Measurements from ENCODE around the gene HMSD.

Gene HMSD

GRCh38 chr18:63953811-63954210 is 4.7 kb downstream of the HMSD start:
- no peaks in the 10 kb centered on the region for H3K9me3 ChIP-seq (ENCODE audit: control insufficient read depth in 2 of 2, low read length in 2 of 2)
- H3K4me3 ChIP-seq (ENCODE audit: low read length in 2 of 2) = no peak overlapping the region
- no peaks in the 10 kb centered on the region for H3K36me3 ChIP-seq (ENCODE audit: control insufficient read depth in 2 of 2, insufficient read depth in 2 of 2, low read length in 2 of 2)
- peaks cover 0 to 3% of the 10 kb centered on the region in 2 donors for H3K27me3 ChIP-seq (ENCODE audit: control insufficient read depth in 2 of 2, insufficient read depth in 2 of 2, low read length in 2 of 2)
- no peak overlapping the region for H3K9ac ChIP-seq (ENCODE audit: low read depth in 1 of 2, low read length in 2 of 2)
- H3K4me1 ChIP-seq (ENCODE audit: control insufficient read depth in 2 of 2, insufficient read depth in 2 of 2, low read length in 2 of 2) = no peaks in the 10 kb centered on the region
- no peak overlapping the region for H3K27ac ChIP-seq (ENCODE audit: low read depth in 2 of 2, low read length in 2 of 2)

- Histone ChIP-seq H3K4me3 (ENCODE audit: low read length in 2 of 2) (no peak overlapping the region), H3K36me3 (ENCODE audit: control insufficient read depth in 2 of 2, insufficient read depth in 2 of 2, low read length in 2 of 2) (no peaks in the 10 kb centered on the region), H3K27me3 (ENCODE audit: control insufficient read depth in 2 of 2, insufficient read depth in 2 of 2, low read length in 2 of 2) (peaks cover 0 to 3% of the 10 kb centered on the region in 2 donors), H3K9me3 (ENCODE audit: control insufficient read depth in 2 of 2, low read length in 2 of 2) (no peaks in the 10 kb centered on the region), H3K27ac (ENCODE audit: low read depth in 2 of 2, low read length in 2 of 2) (no peak overlapping the region), H3K4me1 (ENCODE audit: control insufficient read depth in 2 of 2, insufficient read depth in 2 of 2, low read length in 2 of 2) (no peaks in the 10 kb centered on the region), H3K9ac (ENCODE audit: low read depth in 1 of 2, low read length in 2 of 2) (no peak overlapping the region)
These were observed 7.7 kb downstream of the HMSD start for GRCh38 chr18:63956755-63957154.

- Histone ChIP-seq H3K9me3 (ENCODE audit: control insufficient read depth in 2 of 2, low read length in 2 of 2) (no peaks in the 10 kb centered on the region), H3K4me1 (ENCODE audit: control insufficient read depth in 2 of 2, insufficient read depth in 2 of 2, low read length in 2 of 2) (peaks cover 0 to 10% of the 10 kb centered on the region in 2 donors), H3K36me3 (ENCODE audit: control insufficient read depth in 2 of 2, insufficient read depth in 2 of 2, low read length in 2 of 2) (no peaks in the 10 kb centered on the region), H3K27me3 (ENCODE audit: control insufficient read depth in 2 of 2, insufficient read depth in 2 of 2, low read length in 2 of 2) (no peaks in the 10 kb centered on the region), H3K9ac (ENCODE audit: low read depth in 1 of 2, low read length in 2 of 2) (no peak overlapping the region), H3K27ac (ENCODE audit: low read depth in 2 of 2, low read length in 2 of 2) (no peak overlapping the region), H3K4me3 (ENCODE audit: low read length in 2 of 2) (no peak overlapping the region)
These were observed 11.8 kb downstream of the HMSD start for GRCh38 chr18:63960891-63961290.

GRCh38 chr18:63961435-63961980 is 12.4 kb downstream of the HMSD start:
- H3K36me3 ChIP-seq (ENCODE audit: control insufficient read depth in 2 of 2, insufficient read depth in 2 of 2, low read length in 2 of 2) = no peaks in the 10 kb centered on the region
- H3K9me3 ChIP-seq (ENCODE audit: control insufficient read depth in 2 of 2, low read length in 2 of 2) = no peaks in the 10 kb centered on the region
- no peaks in the 10 kb centered on the region for H3K27me3 ChIP-seq (ENCODE audit: control insufficient read depth in 2 of 2, insufficient read depth in 2 of 2, low read length in 2 of 2)
- H3K9ac ChIP-seq (ENCODE audit: low read depth in 1 of 2, low read length in 2 of 2) = no peak overlapping the region
- H3K27ac ChIP-seq (ENCODE audit: low read depth in 2 of 2, low read length in 2 of 2) = no peak overlapping the region
- H3K4me1 ChIP-seq (ENCODE audit: control insufficient read depth in 2 of 2, insufficient read depth in 2 of 2, low read length in 2 of 2) = peaks cover 0 to 10% of the 10 kb centered on the region in 2 donors
- no peak overlapping the region for H3K4me3 ChIP-seq (ENCODE audit: low read length in 2 of 2)

- no peak overlapping the region for H3K27ac ChIP-seq (ENCODE audit: low read depth in 2 of 2, low read length in 2 of 2)
- no peaks in the 10 kb centered on the region for H3K27me3 ChIP-seq (ENCODE audit: control insufficient read depth in 2 of 2, insufficient read depth in 2 of 2, low read length in 2 of 2)
These were observed 13.0 kb downstream of the HMSD start for GRCh38 chr18:63962137-63962536.

GRCh38 chr18:63963615-63964256 is 14.6 kb downstream of the HMSD start:
- Histone ChIP-seq H3K4me3 (ENCODE audit: low read length in 2 of 2) (no peak overlapping the region), H3K9ac (ENCODE audit: low read depth in 1 of 2, low read length in 2 of 2) (no peak overlapping the region), H3K27me3 (ENCODE audit: control insufficient read depth in 2 of 2, insufficient read depth in 2 of 2, low read length in 2 of 2) (no peaks in the 10 kb centered on the region), H3K27ac (ENCODE audit: low read depth in 2 of 2, low read length in 2 of 2) (peak overlapping the region; percentile 0 to 60), H3K36me3 (ENCODE audit: control insufficient read depth in 2 of 2, insufficient read depth in 2 of 2, low read length in 2 of 2) (no peaks in the 10 kb centered on the region), H3K9me3 (ENCODE audit: control insufficient read depth in 2 of 2, low read length in 2 of 2) (no peaks in the 10 kb centered on the region), H3K4me1 (ENCODE audit: control insufficient read depth in 2 of 2, insufficient read depth in 2 of 2, low read length in 2 of 2) (peaks cover 0 to 10% of the 10 kb centered on the region in 2 donors)

More at GRCh38 chr18:63962137-63962536, 13.0 kb downstream of the HMSD start:
- no peak overlapping the region for H3K4me3 ChIP-seq (ENCODE audit: low read length in 2 of 2)
- H3K9me3 ChIP-seq (ENCODE audit: control insufficient read depth in 2 of 2, low read length in 2 of 2) = no peaks in the 10 kb centered on the region
- H3K9ac ChIP-seq (ENCODE audit: low read depth in 1 of 2, low read length in 2 of 2) = no peak overlapping the region
- peaks cover 0 to 10% of the 10 kb centered on the region in 2 donors for H3K4me1 ChIP-seq (ENCODE audit: control insufficient read depth in 2 of 2, insufficient read depth in 2 of 2, low read length in 2 of 2)
- no peaks in the 10 kb centered on the region for H3K36me3 ChIP-seq (ENCODE audit: control insufficient read depth in 2 of 2, insufficient read depth in 2 of 2, low read length in 2 of 2)

GRCh38 chr18:63964908-63965307 is 15.8 kb downstream of the HMSD start:
- no peak overlapping the region for H3K4me3 ChIP-seq (ENCODE audit: low read length in 2 of 2)
- no peak overlapping the region for H3K27ac ChIP-seq (ENCODE audit: low read depth in 2 of 2, low read length in 2 of 2)
- H3K4me1 ChIP-seq (ENCODE audit: control insufficient read depth in 2 of 2, insufficient read depth in 2 of 2, low read length in 2 of 2) = peaks cover 9 to 13% of the 10 kb centered on the region in 2 donors
- H3K27me3 ChIP-seq (ENCODE audit: control insufficient read depth in 2 of 2, insufficient read depth in 2 of 2, low read length in 2 of 2) = no peaks in the 10 kb centered on the region
- H3K9me3 ChIP-seq (ENCODE audit: control insufficient read depth in 2 of 2, low read length in 2 of 2) = no peaks in the 10 kb centered on the region
- no peak overlapping the region for H3K9ac ChIP-seq (ENCODE audit: low read depth in 1 of 2, low read length in 2 of 2)
- no peaks in the 10 kb centered on the region for H3K36me3 ChIP-seq (ENCODE audit: control insufficient read depth in 2 of 2, insufficient read depth in 2 of 2, low read length in 2 of 2)

GRCh38 chr18:63965716-63966330 is 16.7 kb downstream of the HMSD start:
- Histone ChIP-seq H3K27me3 (ENCODE audit: control insufficient read depth in 2 of 2, insufficient read depth in 2 of 2, low read length in 2 of 2) (no peaks in the 10 kb centered on the region), H3K4me3 (ENCODE audit: low read length in 2 of 2) (no peak overlapping the region), H3K36me3 (ENCODE audit: control insufficient read depth in 2 of 2, insufficient read depth in 2 of 2, low read length in 2 of 2) (no peaks in the 10 kb centered on the region), H3K27ac (ENCODE audit: low read depth in 2 of 2, low read length in 2 of 2) (no peak overlapping the region), H3K4me1 (ENCODE audit: control insufficient read depth in 2 of 2, insufficient read depth in 2 of 2, low read length in 2 of 2) (peaks cover 9 to 14% of the 10 kb centered on the region in 2 donors), H3K9me3 (ENCODE audit: control insufficient read depth in 2 of 2, low read length in 2 of 2) (no peaks in the 10 kb centered on the region), H3K9ac (ENCODE audit: low read depth in 1 of 2, low read length in 2 of 2) (no peak overlapping the region)

- peaks cover 9% of the 10 kb centered on the region in 2 donors for H3K4me1 ChIP-seq (ENCODE audit: control insufficient read depth in 2 of 2, insufficient read depth in 2 of 2, low read length in 2 of 2)
- H3K9ac ChIP-seq (ENCODE audit: low read depth in 1 of 2, low read length in 2 of 2) = peak within 1 kb of the TSS; percentile 81 to 88
- peak within 1 kb of the TSS; percentile 97 to 98 for H3K27ac ChIP-seq (ENCODE audit: low read depth in 2 of 2, low read length in 2 of 2)
- H3K27me3 ChIP-seq (ENCODE audit: control insufficient read depth in 2 of 2, insufficient read depth in 2 of 2, low read length in 2 of 2) = no peaks in the 10 kb centered on the region
- H3K36me3 ChIP-seq (ENCODE audit: control insufficient read depth in 2 of 2, insufficient read depth in 2 of 2, low read length in 2 of 2) = no peaks in the 10 kb centered on the region
- peak within 1 kb of the TSS; percentile 78 to 84 for H3K4me3 ChIP-seq (ENCODE audit: low read length in 2 of 2)
- H3K9me3 ChIP-seq (ENCODE audit: control insufficient read depth in 2 of 2, low read length in 2 of 2) = no peaks in the 10 kb centered on the region
These were observed 21.1 kb downstream of the HMSD start, which contains the start of gene SERPINB8 for GRCh38 chr18:63969942-63970808. TSS of gene SERPINB8 (plus strand) at chr18:63970081. CDS start at chr18:63978309, 8,228 bp downstream.

Data from mucosa of rectum (tissue), 2 donors.